Loucy (cell line): ENCODE measurements around the gene FGFBP1.

ENCODE experiments used
- H2AFZ ChIP-seq: fragments of 200-600 bp; sonication (generic); 2 replicates; pipeline ENCODE4 v1.6.0; 2016; ENCODE audit warnings: antibody characterized with exemption, mild to moderate bottlenecking, low read length, moderate library complexity
- H3F3A ChIP-seq: fragments of 200-600 bp; 2 replicates; pipeline ENCODE4 v1.6.0; 2016; ENCODE audit warnings: antibody characterized with exemption, low read depth, mild to moderate bottlenecking
- H3K27me3 ChIP-seq: fragments of 200-600 bp; sonication (generic); 2 replicates; pipeline ENCODE4 v1.6.1; 2014; ENCODE audit warnings: low read length, mild to moderate bottlenecking; ENCODE audit not compliant: insufficient read depth, poor library complexity, severe bottlenecking
- H3K36me3 ChIP-seq: fragments of 200-600 bp; sonication (generic); 2 replicates; pipeline ENCODE4 v1.6.1; 2016; ENCODE audit warnings: low read length; ENCODE audit not compliant: insufficient read depth
- H3K4me1 ChIP-seq: fragments of 200-600 bp; sonication (generic); 2 replicates; pipeline ENCODE4 v1.5.1; 2014; ENCODE audit warnings: low read length, mild to moderate bottlenecking; ENCODE audit not compliant: insufficient read depth, poor library complexity, severe bottlenecking
- H3K4me2 ChIP-seq: fragments of 200-600 bp; sonication (generic); 2 replicates; pipeline ENCODE4 v1.6.0; 2014; ENCODE audit warnings: antibody characterized with exemption, low read length, low read depth, mild to moderate bottlenecking; ENCODE audit not compliant: poor library complexity, severe bottlenecking
- H3K4me3 ChIP-seq: fragments of 200-600 bp; sonication (generic); 2 replicates; pipeline ENCODE4 v1.5.1; 2014; ENCODE audit warnings: low read length, mild to moderate bottlenecking, mixed read lengths; ENCODE audit not compliant: poor library complexity, severe bottlenecking
- H3K79me2 ChIP-seq: fragments of 200-600 bp; sonication (generic); 2 replicates; pipeline ENCODE4 v1.6.1; 2014; ENCODE audit warnings: low read length; ENCODE audit not compliant: insufficient read depth
- H3K9ac ChIP-seq: fragments of 200-600 bp; sonication (generic); 2 replicates; pipeline ENCODE4 v1.6.0; 2014; ENCODE audit warnings: mild to moderate bottlenecking, low read depth, low read length, moderate library complexity; ENCODE audit not compliant: poor library complexity, severe bottlenecking
- H3K9me2 ChIP-seq: fragments of 200-600 bp; sonication (generic); replicated peaks from 2 replicates; pipeline ENCODE4 v1.6.1; 2016; ENCODE audit warnings: low read depth, low read length, mixed read lengths
- H3K9me3 ChIP-seq: fragments of 200-600 bp; sonication (generic); 2 replicates; pipeline ENCODE4 v1.6.1; 2014; ENCODE audit warnings: mild to moderate bottlenecking, antibody characterized with exemption, low read length, low read depth; ENCODE audit not compliant: insufficient read depth
- H4K20me1 ChIP-seq: fragments of 200-600 bp; sonication (generic); 2 replicates; pipeline ENCODE4 v1.6.0; 2014; ENCODE audit warnings: antibody characterized with exemption, low read length, mild to moderate bottlenecking; ENCODE audit not compliant: insufficient read depth, poor library complexity, severe bottlenecking
- EZH2phosphoT487 ChIP-seq: fragments of 200-600 bp; IDR thresholded peaks from 2 replicates; pipeline ENCODE4 v1.6.1; 2018; ENCODE audit warnings: antibody characterized with exemption, mild to moderate bottlenecking, moderate library complexity, borderline replicate concordance
- TF ChIP-seq, protein P1 (sequence below): fragments of 200-600 bp; sonication (generic); conservative IDR thresholded peaks from 2 replicates; pipeline ENCODE4 v1.5.1; 2014; ENCODE audit warnings: mild to moderate bottlenecking, antibody characterized with exemption, low read length

Gene FGFBP1

DNA sequence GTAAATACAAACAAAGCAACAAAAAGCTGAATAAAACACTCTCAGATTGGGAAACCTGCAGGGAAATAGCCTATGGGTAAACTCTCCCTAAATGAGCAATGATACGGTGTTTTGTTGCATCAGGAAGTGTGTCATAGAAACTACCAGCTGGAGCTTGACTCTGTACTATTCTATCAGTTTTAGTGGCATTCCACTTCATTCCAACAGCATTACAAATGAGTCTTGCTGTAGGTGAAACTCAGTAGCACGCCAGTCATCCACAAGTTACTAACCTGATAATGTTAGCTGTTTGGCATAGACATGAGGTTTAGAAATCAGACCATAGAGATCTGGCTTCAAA lies 24.9 kb downstream of the FGFBP1 start:
- Histone ChIP-seq H3K79me2 (no peaks in the 10 kb centered on the region), H3K27me3 (no peaks in the 10 kb centered on the region), H3K9ac (no peak overlapping the region), H3K4me3 (no peak overlapping the region), H4K20me1 (no peaks in the 10 kb centered on the region), H2AFZ (no peak overlapping the region), H3K4me2 (no peak overlapping the region), H3K9me2 (no peaks in the 10 kb centered on the region), H3K4me1 (no peaks in the 10 kb centered on the region), H3K9me3 (no peaks in the 10 kb centered on the region), H3F3A (no peaks in the 10 kb centered on the region), H3K36me3 (no peaks in the 10 kb centered on the region)
- TF ChIP-seq, protein P1, sequence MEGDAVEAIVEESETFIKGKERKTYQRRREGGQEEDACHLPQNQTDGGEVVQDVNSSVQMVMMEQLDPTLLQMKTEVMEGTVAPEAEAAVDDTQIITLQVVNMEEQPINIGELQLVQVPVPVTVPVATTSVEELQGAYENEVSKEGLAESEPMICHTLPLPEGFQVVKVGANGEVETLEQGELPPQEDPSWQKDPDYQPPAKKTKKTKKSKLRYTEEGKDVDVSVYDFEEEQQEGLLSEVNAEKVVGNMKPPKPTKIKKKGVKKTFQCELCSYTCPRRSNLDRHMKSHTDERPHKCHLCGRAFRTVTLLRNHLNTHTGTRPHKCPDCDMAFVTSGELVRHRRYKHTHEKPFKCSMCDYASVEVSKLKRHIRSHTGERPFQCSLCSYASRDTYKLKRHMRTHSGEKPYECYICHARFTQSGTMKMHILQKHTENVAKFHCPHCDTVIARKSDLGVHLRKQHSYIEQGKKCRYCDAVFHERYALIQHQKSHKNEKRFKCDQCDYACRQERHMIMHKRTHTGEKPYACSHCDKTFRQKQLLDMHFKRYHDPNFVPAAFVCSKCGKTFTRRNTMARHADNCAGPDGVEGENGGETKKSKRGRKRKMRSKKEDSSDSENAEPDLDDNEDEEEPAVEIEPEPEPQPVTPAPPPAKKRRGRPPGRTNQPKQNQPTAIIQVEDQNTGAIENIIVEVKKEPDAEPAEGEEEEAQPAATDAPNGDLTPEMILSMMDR, result no peak
- TF ChIP-seq EZH2phosphoT487, result no peak

DNA sequence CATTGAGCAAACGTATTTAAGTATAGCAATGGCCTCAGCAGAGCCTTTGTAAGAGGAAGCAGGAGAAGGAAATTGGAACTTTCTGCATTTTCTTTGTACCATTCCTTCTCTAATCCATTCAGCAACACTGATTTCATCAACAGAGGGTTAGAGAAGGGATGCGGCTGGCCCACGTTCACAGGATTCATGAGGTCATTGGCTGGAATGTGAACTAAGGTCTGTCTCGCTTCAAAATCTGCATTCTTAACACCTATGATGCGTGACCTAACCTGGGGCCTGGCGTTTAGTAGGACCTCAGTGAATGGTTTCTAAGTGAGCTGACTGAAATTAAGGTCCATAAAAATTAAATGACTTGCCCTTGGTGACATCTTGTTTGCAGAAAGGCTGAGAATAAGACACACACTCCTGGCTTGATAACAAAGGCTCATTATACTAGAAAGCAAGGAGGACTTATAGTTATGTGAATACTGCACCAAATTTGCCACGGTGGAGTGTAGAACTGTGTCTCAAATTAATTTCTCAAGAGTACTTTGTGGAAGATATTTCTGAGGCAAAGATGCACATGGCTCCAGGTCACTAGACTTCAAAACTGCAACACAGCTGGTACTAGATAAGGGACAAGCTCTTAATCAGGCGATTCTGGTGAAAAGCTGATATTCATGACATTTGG lies 25.4 kb downstream of the FGFBP1 start:
- no peaks in the 10 kb centered on the region for H3K36me3 ChIP-seq
- H3K4me3 ChIP-seq, result no peak overlapping the region
- no peaks in the 10 kb centered on the region for H3K27me3 ChIP-seq
- no peaks in the 10 kb centered on the region for H3K9me2 ChIP-seq
- no peaks in the 10 kb centered on the region for H3K9me3 ChIP-seq
- no peaks in the 10 kb centered on the region for H3K79me2 ChIP-seq
- H3K4me2 ChIP-seq, result no peak overlapping the region
- H3K4me1 ChIP-seq, result no peaks in the 10 kb centered on the region
- H2AFZ ChIP-seq, result no peak overlapping the region
- H4K20me1 ChIP-seq, result no peaks in the 10 kb centered on the region
- TF ChIP-seq, protein P1, result no peak
- no peak for TF ChIP-seq EZH2phosphoT487
- H3F3A ChIP-seq, result no peaks in the 10 kb centered on the region
- no peak overlapping the region for H3K9ac ChIP-seq

DNA sequence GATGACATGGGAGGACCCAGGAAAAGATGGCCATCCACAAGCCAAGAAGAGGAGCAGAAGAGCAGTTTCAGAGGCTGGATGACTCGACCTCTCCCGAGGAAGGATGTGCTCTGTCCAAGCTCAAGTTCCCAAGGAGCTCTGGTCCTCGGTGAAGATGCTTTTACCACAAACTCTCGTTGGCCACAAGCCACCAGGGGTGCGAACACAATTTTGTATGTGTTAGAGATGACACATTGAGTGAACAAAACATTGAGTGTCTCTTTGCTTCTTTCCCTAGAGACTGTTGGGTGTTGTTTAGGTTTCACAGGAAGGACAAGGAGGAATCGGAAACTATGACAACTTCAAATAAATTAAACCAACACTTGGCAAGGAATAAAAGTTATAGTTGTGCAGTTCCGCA lies 26.3 kb downstream of the FGFBP1 start:
- no peak overlapping the region for H3K4me2 ChIP-seq
- TF ChIP-seq EZH2phosphoT487, result no peak
- TF ChIP-seq, protein P1, result no peak
- H3K79me2 ChIP-seq, result no peaks in the 10 kb centered on the region
- no peak overlapping the region for H3K9ac ChIP-seq
- no peaks in the 10 kb centered on the region for H3K9me2 ChIP-seq
- H3K36me3 ChIP-seq, result no peaks in the 10 kb centered on the region
- no peaks in the 10 kb centered on the region for H3K9me3 ChIP-seq
- no peak overlapping the region for H3K4me3 ChIP-seq
- H2AFZ ChIP-seq, result no peak overlapping the region
- no peaks in the 10 kb centered on the region for H4K20me1 ChIP-seq
- no peaks in the 10 kb centered on the region for H3K4me1 ChIP-seq
- no peaks in the 10 kb centered on the region for H3F3A ChIP-seq
- H3K27me3 ChIP-seq, result no peaks in the 10 kb centered on the region
